Urothelium cell line (cell line): ENCODE measurements around the gene RBM17.
A peak's percentile ranks its signal among the peaks of the same experiment; 100 is the strongest.
"Not testable (repeated sequence)": the region's sequence is repeated elsewhere in the genome, so short reads cannot be mapped to it uniquely, and the experiment has no call there.

Source experiments
- DNase-seq: peaks from one replicate; pipeline ENCODE4 v3.0.0; 2011; ENCODE audit warnings: low spot score, mixed read lengths
- FAIRE-seq: peaks from 2 replicates; lab custom pipeline; 2011; peaks lifted over from hg19 to GRCh38; lab: Jason Lieb, UNC

RBM17 gene

GRCh38 chr10:6151087-6151977, 62.5 kb downstream of the RBM17 start:
- no peak for DNase-seq

DNA sequence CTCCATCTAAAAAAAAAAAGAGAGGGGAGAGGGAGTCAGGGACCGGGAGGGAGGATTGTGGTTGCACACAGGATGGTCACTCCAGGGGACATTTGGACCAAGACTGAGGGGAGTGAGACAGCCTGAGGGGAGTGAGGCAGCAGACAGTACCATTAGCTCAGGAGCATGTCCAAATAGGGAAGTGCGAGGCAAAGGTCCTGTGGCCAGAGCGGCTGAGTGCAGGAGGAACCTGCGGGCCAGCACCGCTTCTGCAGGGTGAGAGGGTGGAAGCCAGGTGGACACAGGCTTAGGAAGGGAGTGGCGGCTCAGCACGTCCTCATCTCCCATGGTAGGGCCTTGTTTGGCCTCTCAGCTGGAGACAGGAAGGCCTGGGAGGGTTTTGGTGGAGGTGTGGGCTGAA, 65.0 kb downstream of the RBM17 start:
- FAIRE-seq (no peak), DNase-seq (no peak)

More at GRCh38 chr10:6151087-6151977, 62.5 kb downstream of the RBM17 start:
- FAIRE-seq: no peak

DNA sequence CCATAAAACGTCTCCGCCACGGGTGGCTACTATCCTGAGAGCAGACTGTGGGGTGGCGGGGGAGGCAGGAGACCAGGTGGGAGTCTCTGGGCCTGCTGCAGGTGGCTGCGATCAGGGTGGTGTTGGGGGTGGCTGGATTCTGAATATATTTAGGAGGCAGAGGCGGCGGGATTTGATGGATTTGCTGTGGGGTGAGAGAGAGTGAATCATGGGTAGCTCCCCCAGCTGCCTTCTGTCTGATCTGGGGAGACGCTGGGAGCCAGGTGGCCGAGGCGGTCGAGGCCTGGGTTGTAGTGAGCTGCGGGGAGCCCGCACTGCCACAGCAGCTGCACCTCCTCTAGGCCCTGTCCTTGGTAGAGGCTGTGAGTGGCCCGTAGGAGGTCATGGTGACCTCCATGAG, 65.7 kb downstream of the RBM17 start:
- DNase-seq (no peak), FAIRE-seq (no peak)

GRCh38 chr10:6158276-6158675, 69.4 kb downstream of the RBM17 start:
- no peak for FAIRE-seq
- DNase-seq: no peak

DNA sequence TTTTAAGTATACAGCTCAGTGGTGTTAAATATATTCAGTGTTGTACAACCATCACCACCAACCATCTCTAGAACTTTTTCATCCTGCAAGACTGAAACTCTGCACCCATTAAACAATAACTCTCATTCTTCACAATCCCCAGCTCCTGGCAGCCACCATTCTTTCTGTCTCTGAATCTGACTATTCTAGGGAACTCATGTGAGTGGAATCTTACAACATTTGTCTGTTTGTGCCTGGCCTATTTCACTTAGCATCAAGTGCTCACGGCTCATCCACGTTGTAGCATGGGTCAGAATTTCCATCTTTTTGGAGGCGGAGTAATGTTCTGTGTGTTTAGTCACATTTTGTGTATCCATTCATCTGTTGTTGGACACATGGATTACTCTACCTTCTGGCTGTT, 73.1 kb downstream of the RBM17 start:
- DNase-seq (no peak), FAIRE-seq (no peak)

GRCh38 chr10:6162589-6163356, 73.9 kb downstream of the RBM17 start:
- DNase-seq (no peak), FAIRE-seq (no peak)

DNA sequence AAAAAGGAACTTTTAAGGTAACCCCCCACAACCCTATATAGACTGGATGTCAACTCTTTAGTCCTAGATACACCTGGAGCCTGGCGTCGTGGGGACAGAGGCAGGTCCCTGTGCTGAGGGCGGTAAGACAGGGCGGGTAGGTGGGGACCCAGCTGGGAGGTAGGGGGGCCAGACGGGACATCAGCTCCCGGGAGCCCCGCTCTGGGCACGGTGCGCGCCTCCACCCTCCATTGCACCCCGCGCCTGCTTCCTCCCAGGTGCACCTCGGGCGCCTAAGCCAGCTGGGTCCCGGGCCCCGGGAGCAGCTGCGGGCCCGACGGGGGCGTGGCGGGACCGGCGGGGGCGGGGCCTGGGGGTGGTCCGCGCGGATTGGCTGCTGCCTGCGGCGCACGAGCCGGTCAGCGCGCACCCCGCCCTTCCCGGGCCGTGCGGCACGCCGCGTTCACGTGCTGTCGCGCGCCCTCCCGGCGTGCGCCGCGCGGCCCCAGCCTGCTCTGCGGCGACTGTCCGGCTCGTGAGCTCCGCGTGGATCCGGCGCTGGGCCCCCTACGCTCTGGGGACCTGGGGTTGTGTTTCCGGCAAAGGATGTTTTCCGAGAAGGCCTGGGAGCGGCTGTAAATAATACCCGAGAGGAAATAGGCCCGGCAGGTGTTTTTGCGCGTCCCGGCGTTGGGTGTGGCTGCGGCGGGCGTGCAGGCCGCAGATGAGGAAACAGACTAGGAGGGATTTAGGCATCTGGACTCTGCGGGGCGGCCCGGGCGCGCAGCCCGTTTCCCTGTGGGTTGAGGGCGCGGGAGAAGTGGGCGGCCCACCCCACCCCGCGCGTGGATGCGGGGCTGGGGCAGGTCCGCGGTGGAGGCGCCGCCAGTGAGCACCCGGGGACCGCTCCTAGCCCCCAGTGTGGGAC, 74.8 kb downstream of the RBM17 start:
- peak; percentile 96 for DNase-seq
- peak; percentile 94 for FAIRE-seq

DNA sequence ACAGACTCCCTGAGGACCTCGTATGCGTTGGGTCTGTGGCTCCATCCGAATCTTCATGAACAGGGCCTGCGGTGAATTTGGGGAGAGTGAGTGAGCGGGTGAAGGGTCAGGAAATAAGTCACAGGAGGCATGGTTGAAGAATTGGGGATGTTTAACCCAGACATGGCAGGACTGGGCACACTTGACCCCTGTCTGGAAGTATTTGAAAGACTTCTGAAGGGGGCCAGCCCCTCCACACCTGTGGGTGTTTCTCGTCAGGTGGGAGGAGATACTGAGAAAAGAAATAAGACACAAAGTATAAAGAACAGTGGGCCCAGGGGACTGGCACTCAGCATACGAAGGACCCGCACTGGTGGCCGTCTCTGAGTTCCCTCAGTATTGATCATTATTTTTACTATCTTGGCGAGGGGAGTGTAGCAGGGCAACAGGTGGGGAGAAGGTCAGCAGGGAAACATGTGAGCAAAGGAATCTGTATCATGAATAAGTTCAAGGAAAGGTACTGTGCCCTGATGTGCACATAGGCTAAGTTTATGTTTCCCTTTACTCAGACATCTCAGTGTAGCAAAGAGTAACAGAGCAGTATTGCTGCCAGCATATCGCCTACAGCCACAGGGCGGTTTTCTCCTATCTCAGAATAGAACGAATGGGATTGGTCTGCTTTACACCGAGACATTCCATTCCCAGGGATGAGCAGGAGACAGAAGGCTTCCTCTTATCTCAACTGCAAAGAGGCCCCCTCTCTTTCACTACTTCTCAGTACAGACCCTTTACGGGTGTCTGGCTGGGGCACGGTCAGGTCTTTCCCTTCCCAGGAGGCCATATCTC, 75.6 kb downstream of the RBM17 start:
- no peak for DNase-seq
- FAIRE-seq: no peak

GRCh38 chr10:6165221-6165725, 76.4 kb downstream of the RBM17 start:
- FAIRE-seq (no peak), DNase-seq (no peak)

- not testable (repeated sequence) for DNase-seq, FAIRE-seq
Measured at GRCh38 chr10:6165933-6166332, 77.1 kb downstream of the RBM17 start.
